Peyer's patch (tissue), 4 donors: ENCODE data around the gene AHSP.

ENCODE experiments used
- POLR2A ChIP-seq, 2 donors: fragments of 450-650 bp; IDR thresholded peaks; one replicate each; pipeline ENCODE4 v1.5.1; 2017; ENCODE audit warnings: antibody characterized with exemption in 2 of 2, mild to moderate bottlenecking in 2 of 2, moderate library complexity in 2 of 2
- TF ChIP-seq, protein P1 (sequence below), 6 experiments: fragments of 450-650 bp in 4 of 6; fragments of 200-600 bp in 2 of 6; sonication (generic) in 1 of 6; IDR thresholded peaks; one replicate each; pipeline ENCODE4 v1.5.1; 2017 to 2019; ENCODE audit warnings: antibody characterized with exemption in 6 of 6, mild to moderate bottlenecking in 3 of 6, moderate library complexity in 1 of 6

DNA sequence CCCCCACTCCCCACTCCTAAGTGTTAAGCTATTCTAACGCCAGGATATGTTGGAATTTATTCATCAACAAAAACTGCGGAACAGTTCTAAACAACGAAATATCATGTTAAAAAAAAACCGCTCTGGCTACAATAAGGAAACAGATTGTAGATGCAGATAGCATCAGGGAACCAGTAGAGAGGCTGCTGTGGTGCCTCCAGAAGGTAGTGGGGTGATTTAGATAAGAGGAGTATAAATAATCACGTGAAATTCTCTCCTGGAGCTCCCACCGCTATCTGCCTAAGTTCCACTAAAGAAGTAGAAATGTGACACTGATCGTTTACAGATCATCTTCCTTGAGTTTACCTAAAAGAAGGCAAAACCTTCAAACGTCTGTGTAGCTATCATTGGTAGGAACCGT lies 8.0 kb downstream of the AHSP start:
- no peak for TF ChIP-seq POLR2A (IDR thresholded peaks at IDR 0.05)
- TF ChIP-seq, protein P1, sequence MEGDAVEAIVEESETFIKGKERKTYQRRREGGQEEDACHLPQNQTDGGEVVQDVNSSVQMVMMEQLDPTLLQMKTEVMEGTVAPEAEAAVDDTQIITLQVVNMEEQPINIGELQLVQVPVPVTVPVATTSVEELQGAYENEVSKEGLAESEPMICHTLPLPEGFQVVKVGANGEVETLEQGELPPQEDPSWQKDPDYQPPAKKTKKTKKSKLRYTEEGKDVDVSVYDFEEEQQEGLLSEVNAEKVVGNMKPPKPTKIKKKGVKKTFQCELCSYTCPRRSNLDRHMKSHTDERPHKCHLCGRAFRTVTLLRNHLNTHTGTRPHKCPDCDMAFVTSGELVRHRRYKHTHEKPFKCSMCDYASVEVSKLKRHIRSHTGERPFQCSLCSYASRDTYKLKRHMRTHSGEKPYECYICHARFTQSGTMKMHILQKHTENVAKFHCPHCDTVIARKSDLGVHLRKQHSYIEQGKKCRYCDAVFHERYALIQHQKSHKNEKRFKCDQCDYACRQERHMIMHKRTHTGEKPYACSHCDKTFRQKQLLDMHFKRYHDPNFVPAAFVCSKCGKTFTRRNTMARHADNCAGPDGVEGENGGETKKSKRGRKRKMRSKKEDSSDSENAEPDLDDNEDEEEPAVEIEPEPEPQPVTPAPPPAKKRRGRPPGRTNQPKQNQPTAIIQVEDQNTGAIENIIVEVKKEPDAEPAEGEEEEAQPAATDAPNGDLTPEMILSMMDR (IDR thresholded peaks at IDR 0.05) = no peak
